MM.1S (cell line): ENCODE data around the gene KDM6A.

ENCODE experiments used
- DNase-seq: peaks from one replicate; pipeline ENCODE4 v3.0.0-alpha.2; 2015
- H2AFZ ChIP-seq: fragments of 300-600 bp; sonication (generic); 2 replicates; pipeline ENCODE4 v1.6.0; 2016; ENCODE audit warnings: antibody characterized with exemption, low read length
- H3F3A ChIP-seq: fragments of 300-600 bp; sonication (generic); 2 replicates; pipeline ENCODE4 v1.6.1; 2016; ENCODE audit warnings: mild to moderate bottlenecking, antibody characterized with exemption, low read length, moderate library complexity, mixed read lengths; ENCODE audit not compliant: insufficient read depth
- H3K27ac ChIP-seq: fragments of 300-600 bp; sonication (generic); 2 replicates; pipeline ENCODE4 v1.5.1; 2016; ENCODE audit warnings: mild to moderate bottlenecking, low read length
- H3K27me3 ChIP-seq: fragments of 300-600 bp; sonication (generic); replicated peaks from 2 replicates; pipeline ENCODE4 v1.6.0; 2016; ENCODE audit warnings: low read length; ENCODE audit not compliant: insufficient read depth
- H3K36me3 ChIP-seq: fragments of 300-600 bp; sonication (generic); replicated peaks from 2 replicates; pipeline ENCODE4 v1.6.1; 2016; ENCODE audit warnings: mild to moderate bottlenecking, low read length, mixed read lengths; ENCODE audit not compliant: insufficient read depth
- H3K4me1 ChIP-seq: fragments of 300-600 bp; sonication (generic); 2 replicates; pipeline ENCODE4 v1.6.1; 2016; ENCODE audit warnings: low read length, mixed read lengths
- H3K4me2 ChIP-seq: fragments of 300-600 bp; sonication (generic); 2 replicates; pipeline ENCODE4 v1.6.0; 2016; ENCODE audit warnings: low read depth, low read length
- H3K4me3 ChIP-seq: fragments of 300-600 bp; sonication (generic); 2 replicates; pipeline ENCODE4 v1.5.1; 2016; ENCODE audit warnings: low read length, mixed read lengths
- H3K79me2 ChIP-seq: fragments of 300-600 bp; sonication (generic); 2 replicates; pipeline ENCODE4 v1.6.1; 2016; ENCODE audit warnings: mixed run types, low read length, mixed read lengths
- H3K9ac ChIP-seq: fragments of 300-600 bp; sonication (generic); 2 replicates; pipeline ENCODE4 v1.6.1; 2016; ENCODE audit warnings: low read length, mixed read lengths
- H3K9me2 ChIP-seq: fragments of 300-600 bp; sonication (generic); replicated peaks from 2 replicates; pipeline ENCODE4 v1.6.1; 2016; ENCODE audit warnings: mild to moderate bottlenecking, low read length, mixed read lengths; ENCODE audit not compliant: insufficient read depth
- H3K9me3 ChIP-seq: fragments of 300-600 bp; sonication (generic); replicated peaks from 2 replicates; pipeline ENCODE4 v1.6.1; 2016; ENCODE audit warnings: mild to moderate bottlenecking, low read length, mixed read lengths; ENCODE audit not compliant: insufficient read depth
- H4K20me1 ChIP-seq: fragments of 300-600 bp; sonication (generic); 2 replicates; pipeline ENCODE4 v1.6.1; 2016; ENCODE audit warnings: mild to moderate bottlenecking, low read length, moderate library complexity, mixed read lengths; ENCODE audit not compliant: insufficient read depth
- CTCF ChIP-seq: fragments of 300-600 bp; sonication (generic); IDR thresholded peaks from 2 replicates; pipeline ENCODE4 v1.5.1; 2016; ENCODE audit warnings: antibody characterized with exemption, low read length, mixed read lengths
- EZH2 ChIP-seq: fragments of 300-600 bp; sonication (generic); optimal IDR thresholded peaks from 2 replicates; pipeline ENCODE3; 2017; ENCODE audit warnings: low read depth, mild to moderate bottlenecking, antibody characterized with exemption, low read length, mixed read lengths
- EZH2phosphoT487 ChIP-seq: fragments of 300-600 bp; sonication (generic); IDR thresholded peaks from 2 replicates; pipeline ENCODE4 v1.6.1; 2018; ENCODE audit warnings: antibody characterized with exemption, low read length

KDM6A gene

DNA sequence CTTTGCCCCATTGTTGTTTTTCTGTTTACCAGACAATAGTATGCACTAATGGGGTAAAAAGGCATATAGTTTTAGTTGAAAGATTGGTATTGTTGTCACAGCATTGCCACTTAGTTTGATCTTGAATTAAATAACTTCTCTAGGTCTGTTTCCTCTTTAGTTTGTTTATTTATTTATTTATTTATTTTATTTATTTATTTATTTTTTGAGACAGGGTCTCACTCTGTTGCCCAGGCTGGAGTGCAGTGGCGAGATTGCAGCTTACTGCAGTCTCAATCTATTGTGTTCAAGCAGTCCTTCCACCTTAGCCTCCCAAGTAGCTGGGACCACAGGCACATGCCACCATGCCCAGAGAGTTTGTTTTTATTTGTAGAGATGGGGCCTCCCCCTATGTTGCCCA lies 138.6 kb downstream of the KDM6A start:
- Histone ChIP-seq H3F3A (no peaks in the 10 kb centered on the region), H3K4me2 (no peak overlapping the region), H3K4me1 (no peaks in the 10 kb centered on the region), H3K79me2 (peaks cover 59% of the 10 kb centered on the region), H3K36me3 (no peaks in the 10 kb centered on the region), H3K9me3 (no peaks in the 10 kb centered on the region), H4K20me1 (no peaks in the 10 kb centered on the region), H3K27me3 (no peaks in the 10 kb centered on the region), H2AFZ (no peak overlapping the region), H3K4me3 (no peak overlapping the region), H3K9ac (no peak overlapping the region), H3K9me2 (no peaks in the 10 kb centered on the region), H3K27ac (no peak overlapping the region)
- no peak for DNase-seq
- no peak for TF ChIP-seq CTCF
- no peak for TF ChIP-seq EZH2phosphoT487
- no peak for TF ChIP-seq EZH2

DNA sequence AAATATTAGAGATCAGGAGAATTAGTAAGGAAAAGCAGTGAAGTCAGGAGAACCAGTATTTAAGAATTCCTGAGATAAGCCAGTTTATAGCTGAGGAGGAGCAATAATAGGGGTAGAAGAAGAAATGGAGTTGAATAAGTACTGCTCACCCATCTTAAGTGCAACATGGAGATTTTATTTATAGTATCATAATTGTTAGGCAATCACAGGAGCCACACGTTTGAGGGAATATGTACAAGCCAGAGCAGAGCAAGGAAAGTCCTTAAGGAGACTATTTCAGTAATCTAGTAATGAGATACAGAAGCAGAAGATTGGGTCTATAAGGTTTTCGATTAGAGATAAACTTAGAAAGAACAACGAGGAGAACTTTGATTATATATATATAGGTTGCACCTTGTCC lies 145.0 kb downstream of the KDM6A start:
- H3K9me2 ChIP-seq: no peaks in the 10 kb centered on the region
- H3K36me3 ChIP-seq: no peaks in the 10 kb centered on the region

GRCh38 chrX:45022150-45022549 lies 149.2 kb downstream of the KDM6A start:
- Histone ChIP-seq H2AFZ (no peak overlapping the region), H3K27ac (no peak overlapping the region), H3K4me3 (no peak overlapping the region), H4K20me1 (no peaks in the 10 kb centered on the region), H3K36me3 (no peaks in the 10 kb centered on the region), H3K4me1 (no peaks in the 10 kb centered on the region), H3K79me2 (peaks cover 68% of the 10 kb centered on the region), H3K9ac (no peak overlapping the region), H3K9me2 (no peaks in the 10 kb centered on the region), H3K4me2 (no peak overlapping the region), H3K9me3 (no peaks in the 10 kb centered on the region), H3K27me3 (no peaks in the 10 kb centered on the region), H3F3A (no peaks in the 10 kb centered on the region)
- no peak for TF ChIP-seq EZH2phosphoT487
- TF ChIP-seq CTCF: no peak
- no peak for TF ChIP-seq EZH2
- DNase-seq: no peak

More for the DNA sequence above, 145.0 kb downstream of the KDM6A start:
- no peaks in the 10 kb centered on the region for H4K20me1 ChIP-seq
- H3K79me2 ChIP-seq: peaks cover 70% of the 10 kb centered on the region
- H3K27me3 ChIP-seq: no peaks in the 10 kb centered on the region
- no peak overlapping the region for H3K4me2 ChIP-seq
- no peak overlapping the region for H3K4me3 ChIP-seq
- no peak for TF ChIP-seq EZH2phosphoT487
- no peak for TF ChIP-seq CTCF
- no peak for TF ChIP-seq EZH2
- no peak overlapping the region for H3K27ac ChIP-seq
- no peaks in the 10 kb centered on the region for H3K4me1 ChIP-seq
- H3K9me3 ChIP-seq: no peaks in the 10 kb centered on the region
- H3F3A ChIP-seq: no peaks in the 10 kb centered on the region
- H3K9ac ChIP-seq: no peak overlapping the region
- no peak for DNase-seq
- H2AFZ ChIP-seq: no peak overlapping the region
